ENCODE measurements around the gene OR51E2. TPM values are rescaled to one million over a fixed set of nuclear protein-coding genes. Genes with fewer than 3 reads are reported as not detected.
A peak's percentile ranks its signal among the peaks of the same experiment; 100 is the strongest.

OR51E2 gene
- total RNA-seq, 1 donor = 0.43 TPM

- TF ChIP-seq, protein P1, sequence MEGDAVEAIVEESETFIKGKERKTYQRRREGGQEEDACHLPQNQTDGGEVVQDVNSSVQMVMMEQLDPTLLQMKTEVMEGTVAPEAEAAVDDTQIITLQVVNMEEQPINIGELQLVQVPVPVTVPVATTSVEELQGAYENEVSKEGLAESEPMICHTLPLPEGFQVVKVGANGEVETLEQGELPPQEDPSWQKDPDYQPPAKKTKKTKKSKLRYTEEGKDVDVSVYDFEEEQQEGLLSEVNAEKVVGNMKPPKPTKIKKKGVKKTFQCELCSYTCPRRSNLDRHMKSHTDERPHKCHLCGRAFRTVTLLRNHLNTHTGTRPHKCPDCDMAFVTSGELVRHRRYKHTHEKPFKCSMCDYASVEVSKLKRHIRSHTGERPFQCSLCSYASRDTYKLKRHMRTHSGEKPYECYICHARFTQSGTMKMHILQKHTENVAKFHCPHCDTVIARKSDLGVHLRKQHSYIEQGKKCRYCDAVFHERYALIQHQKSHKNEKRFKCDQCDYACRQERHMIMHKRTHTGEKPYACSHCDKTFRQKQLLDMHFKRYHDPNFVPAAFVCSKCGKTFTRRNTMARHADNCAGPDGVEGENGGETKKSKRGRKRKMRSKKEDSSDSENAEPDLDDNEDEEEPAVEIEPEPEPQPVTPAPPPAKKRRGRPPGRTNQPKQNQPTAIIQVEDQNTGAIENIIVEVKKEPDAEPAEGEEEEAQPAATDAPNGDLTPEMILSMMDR (IDR thresholded peaks at IDR 0.05; ENCODE audit: insufficient read depth, low read depth, low read length) = no peak
- H3K4me3 ChIP-seq (ENCODE audit: low read depth, low read length) = no peak overlapping the region
- no peak for DNase-seq (ENCODE audit: low read depth)
These were observed 53.4 kb downstream of the OR51E2 start for GRCh38 chr11:4644233-4644632.

DNA sequence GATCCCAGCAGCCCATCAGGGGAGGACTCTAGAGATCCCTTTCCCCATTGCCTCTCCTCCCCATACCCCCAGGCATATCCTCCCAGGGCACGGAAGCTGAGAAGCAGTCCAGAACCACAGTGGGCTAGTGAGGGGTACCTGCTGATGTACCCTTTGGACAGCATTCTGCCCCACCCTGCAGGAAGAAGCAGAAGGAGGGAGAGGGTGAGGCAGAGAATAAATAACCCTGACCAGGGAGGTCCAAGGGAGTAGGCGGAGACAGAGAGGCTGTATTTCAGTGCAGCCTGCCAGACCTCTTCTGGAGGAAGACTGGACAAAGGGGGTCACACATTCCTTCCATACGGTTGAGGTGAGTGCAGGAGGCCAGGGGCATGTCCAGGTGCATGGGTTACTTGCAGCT, 54.0 kb downstream of the OR51E2 start, which contains the start of gene OR51E1:
TSS of gene OR51E1 (plus strand) at position 301 of the 400 bp plus-strand sequence. CDS start 8,545 bp downstream, outside the sequence.
- H3K4me3 ChIP-seq (ENCODE audit: low read depth, low read length) = no peak within 1 kb of the TSS
- TF ChIP-seq, protein P1 (IDR thresholded peaks at IDR 0.05; ENCODE audit: insufficient read depth, low read depth, low read length) = no peak

DNA sequence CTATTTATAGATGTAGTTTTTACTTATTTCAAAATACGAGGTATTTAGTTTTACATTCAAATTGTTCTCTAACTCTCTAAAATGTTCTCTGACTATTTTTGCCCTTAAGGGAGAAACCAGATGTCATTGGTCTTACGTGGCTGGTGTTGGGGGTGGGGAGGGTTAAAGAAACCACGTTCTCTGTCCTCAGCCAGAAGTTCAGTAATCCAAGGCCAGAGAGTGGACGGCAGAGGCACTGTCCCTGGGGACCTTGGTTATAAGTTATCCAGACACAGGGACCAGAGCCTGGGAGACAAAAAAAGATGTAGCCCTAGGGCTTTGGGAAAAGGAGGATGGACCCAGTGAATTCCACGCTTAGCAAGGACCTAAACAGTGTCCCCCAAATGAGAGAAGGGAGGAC, 54.6 kb downstream of the OR51E2 start:
- no peak overlapping the region for H3K4me3 ChIP-seq (ENCODE audit: low read depth, low read length)
- peak; percentile 12 for DNase-seq (ENCODE audit: low read depth)
- TF ChIP-seq, protein P1 (IDR thresholded peaks at IDR 0.05; ENCODE audit: insufficient read depth, low read depth, low read length) = no peak

More for the DNA sequence above, 54.0 kb downstream of the OR51E2 start, which contains the start of gene OR51E1:
- DNase-seq (ENCODE audit: low read depth) = no peak

GRCh38 chr11:4642043-4642442, 55.6 kb downstream of the OR51E2 start:
- TF ChIP-seq, protein P1 (IDR thresholded peaks at IDR 0.05; ENCODE audit: insufficient read depth, low read depth, low read length) = no peak
- DNase-seq (ENCODE audit: low read depth) = no peak
- no peak overlapping the region for H3K4me3 ChIP-seq (ENCODE audit: low read depth, low read length)

DNA sequence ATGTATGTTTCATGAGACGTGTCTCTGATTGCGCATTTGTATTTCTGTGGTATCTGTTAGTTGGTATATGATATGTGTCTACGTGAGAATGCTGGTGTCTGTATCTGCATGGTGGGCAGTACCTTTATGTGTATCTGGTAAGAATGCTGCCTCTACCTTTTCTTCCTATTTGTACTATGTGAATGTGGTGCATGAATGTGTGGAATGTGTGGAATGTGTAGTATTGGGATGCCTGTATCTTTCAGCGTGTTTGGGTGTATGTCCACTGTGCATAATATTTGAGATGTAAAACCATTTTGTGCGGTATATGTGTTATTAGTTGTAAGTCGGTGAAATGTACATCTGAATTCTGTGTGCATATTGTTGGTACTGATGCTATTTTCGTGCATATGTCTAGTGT, 56.2 kb downstream of the OR51E2 start:
- TF ChIP-seq, protein P1 (IDR thresholded peaks at IDR 0.05; ENCODE audit: insufficient read depth, low read depth, low read length) = no peak
- no peak overlapping the region for H3K4me3 ChIP-seq (ENCODE audit: low read depth, low read length)

GRCh38 chr11:4639931-4640330, 57.7 kb downstream of the OR51E2 start:
- no peak for DNase-seq (ENCODE audit: low read depth)
- TF ChIP-seq, protein P1 (IDR thresholded peaks at IDR 0.05; ENCODE audit: insufficient read depth, low read depth, low read length) = no peak
- H3K4me3 ChIP-seq (ENCODE audit: low read depth, low read length) = no peak overlapping the region

More for the DNA sequence above, 56.2 kb downstream of the OR51E2 start:
- DNase-seq (ENCODE audit: low read depth) = no peak

DNA sequence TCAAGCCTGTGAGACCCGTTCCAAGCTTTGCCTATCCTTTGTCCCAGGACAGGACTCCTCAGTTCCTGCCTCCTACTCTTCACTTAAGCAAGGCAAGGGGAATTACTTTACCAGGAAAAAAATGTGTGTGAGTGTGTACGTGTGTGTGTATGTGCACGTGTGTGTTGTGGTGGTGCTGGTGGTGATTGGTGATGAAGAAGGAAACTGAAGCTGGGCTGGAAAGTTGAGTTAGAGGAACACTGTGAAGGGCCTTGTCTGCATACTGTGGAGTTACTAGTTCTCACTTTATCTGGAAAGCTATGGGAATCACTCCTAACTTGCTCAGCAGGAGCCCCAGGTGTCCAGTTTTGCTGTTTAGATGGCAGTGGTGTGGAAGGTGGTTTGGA, 60.0 kb downstream of the OR51E2 start:
- TF ChIP-seq, protein P1 (IDR thresholded peaks at IDR 0.05; ENCODE audit: insufficient read depth, low read depth, low read length) = no peak
- H3K4me3 ChIP-seq (ENCODE audit: low read depth, low read length) = no peak overlapping the region
- DNase-seq (ENCODE audit: low read depth) = no peak
